Dermis blood vessel endothelial cell (primary cell): ENCODE results near the gene HMCN2. TPM values are rescaled to one million over a fixed set of nuclear protein-coding genes. Genes with fewer than 3 reads are reported as not detected.

Experiments used
- DNase-seq: peaks from one replicate; pipeline ENCODE4 v3.0.0; 2010
- total RNA-seq: library from RNA; depleted of rRNA; stranded (reverse); fragments of >200 nt; gene quantifications from 2 replicates; pipeline ENCODE4 v1.2.3, GENCODE V29; 2014

The HMCN2 gene, protein sequence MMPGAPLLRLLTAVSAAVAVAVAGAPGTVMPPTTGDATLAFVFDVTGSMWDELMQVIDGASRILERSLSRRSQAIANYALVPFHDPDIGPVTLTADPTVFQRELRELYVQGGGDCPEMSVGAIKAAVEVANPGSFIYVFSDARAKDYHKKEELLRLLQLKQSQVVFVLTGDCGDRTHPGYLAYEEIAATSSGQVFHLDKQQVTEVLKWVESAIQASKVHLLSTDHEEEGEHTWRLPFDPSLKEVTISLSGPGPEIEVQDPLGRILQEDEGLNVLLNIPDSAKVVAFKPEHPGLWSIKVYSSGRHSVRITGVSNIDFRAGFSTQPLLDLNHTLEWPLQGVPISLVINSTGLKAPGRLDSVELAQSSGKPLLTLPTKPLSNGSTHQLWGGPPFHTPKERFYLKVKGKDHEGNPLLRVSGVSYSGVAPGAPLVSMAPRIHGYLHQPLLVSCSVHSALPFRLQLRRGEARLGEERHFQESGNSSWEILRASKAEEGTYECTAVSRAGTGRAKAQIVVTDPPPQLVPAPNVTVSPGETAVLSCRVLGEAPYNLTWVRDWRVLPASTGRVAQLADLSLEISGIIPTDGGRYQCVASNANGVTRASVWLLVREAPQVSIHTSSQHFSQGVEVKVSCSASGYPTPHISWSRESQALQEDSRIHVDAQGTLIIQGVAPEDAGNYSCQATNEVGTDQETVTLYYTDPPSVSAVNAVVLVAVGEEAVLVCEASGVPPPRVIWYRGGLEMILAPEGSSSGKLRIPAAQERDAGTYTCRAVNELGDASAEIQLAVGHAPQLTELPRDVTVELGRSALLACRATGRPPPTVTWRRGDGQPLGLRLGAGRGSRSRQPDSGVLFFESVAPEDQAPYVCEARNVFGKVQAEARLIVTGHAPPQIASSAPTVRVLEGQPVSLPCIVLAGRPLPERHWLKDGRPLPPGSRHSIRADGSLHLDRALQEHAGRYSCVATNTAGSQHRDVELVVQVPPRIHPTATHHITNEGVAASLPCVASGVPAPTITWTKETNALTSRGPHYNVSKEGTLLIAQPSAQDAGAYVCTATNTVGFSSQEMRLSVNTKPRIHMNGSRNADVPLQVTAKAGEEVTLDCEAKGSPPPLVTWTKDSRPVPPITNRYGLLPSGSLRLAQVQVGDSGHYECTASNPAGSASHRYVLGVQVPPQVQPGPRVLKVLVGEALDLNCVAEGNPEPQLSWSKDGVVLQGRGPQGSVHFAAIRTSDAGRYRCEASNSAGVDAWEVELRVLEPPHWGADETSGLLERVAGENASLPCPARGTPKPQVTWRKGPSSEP (N-terminal part only)
- total RNA-seq, result under 0.01 and 1.0 TPM in 2 replicates

DNA sequence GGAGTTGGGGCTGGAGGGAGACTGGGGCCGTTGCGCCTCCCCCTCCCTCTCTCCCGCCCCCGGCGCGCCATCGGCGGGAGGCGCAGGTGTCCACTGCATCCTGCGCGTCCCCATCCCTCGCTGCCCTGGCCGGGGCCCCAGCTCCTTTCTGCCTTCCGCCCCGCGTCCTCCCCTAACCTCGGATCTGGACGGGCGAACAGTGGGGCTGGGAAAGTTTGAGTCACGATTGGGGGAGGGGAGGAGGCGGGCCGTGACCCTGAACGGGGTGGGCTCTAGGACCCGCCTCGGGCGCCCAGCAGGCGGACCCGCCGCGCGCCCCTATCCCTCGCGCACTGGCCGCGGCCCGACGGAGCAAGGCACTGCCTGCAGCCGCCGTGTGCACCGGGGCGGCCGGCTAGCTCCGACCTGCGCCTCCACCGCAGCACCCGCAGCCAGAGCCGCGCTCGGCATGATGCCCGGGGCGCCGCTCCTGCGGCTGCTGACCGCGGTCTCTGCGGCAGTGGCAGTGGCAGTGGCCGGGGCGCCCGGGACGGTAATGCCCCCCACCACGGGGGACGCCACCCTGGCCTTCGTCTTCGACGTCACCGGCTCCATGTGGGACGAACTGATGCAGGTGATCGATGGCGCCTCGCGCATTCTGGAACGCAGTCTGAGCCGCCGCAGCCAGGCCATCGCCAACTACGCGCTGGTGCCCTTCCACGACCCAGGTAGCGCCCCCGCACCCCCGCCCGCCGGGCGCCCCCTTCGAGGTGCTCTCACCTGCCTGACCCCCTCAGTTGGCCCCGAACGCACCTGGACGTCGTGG is at the start of gene HMCN2:
TSS of gene HMCN2 (plus strand) at position 330 of the 805 bp plus-strand sequence. CDS start at position 449, 119 bp downstream.
- peak; percentile 37 for DNase-seq

DNA sequence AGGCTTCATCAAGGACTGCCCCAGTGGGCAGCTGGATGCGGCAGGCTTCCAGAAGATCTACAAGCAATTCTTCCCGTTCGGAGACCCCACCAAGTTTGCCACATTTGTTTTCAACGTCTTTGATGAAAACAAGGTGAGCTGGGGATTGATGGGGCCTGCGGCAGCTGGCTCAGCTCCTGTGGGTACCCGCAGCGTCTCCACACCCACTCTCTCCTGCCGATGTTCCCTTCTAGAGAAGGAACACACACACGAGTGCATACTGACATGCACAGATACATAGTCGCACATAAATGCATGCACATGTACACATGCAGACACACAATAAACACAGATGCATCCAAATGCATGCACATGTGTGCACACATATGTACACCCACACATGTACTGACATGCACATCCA is 47.7 kb upstream of the HMCN2 start:
- no peak for DNase-seq

DNA sequence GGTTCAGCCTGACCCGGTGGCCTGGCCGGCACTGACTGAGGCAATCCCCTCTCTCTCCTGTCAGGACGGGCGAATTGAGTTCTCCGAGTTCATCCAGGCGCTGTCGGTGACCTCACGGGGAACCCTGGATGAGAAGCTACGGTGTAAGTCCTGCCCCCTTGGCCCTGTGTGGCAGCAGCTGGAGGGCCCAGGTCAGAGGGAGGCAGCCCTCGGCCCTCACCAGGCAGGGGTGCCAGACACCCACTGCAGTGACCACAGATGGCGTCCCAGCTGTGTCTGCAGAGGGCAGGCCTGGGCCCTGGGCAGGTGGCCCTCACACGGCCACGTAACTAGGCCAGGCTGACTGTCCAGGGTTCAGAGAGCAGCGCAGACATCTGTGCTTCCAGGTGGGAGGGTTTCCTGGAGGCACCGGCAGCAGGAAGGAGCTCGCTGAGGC is 45.9 kb upstream of the HMCN2 start:
- no peak for DNase-seq

- DNase-seq, result no peak
These were observed 45.2 kb upstream of the HMCN2 start for GRCh38 chr9:130220352-130220751.

- DNase-seq, result no peak
These were observed 42.7 kb upstream of the HMCN2 start for GRCh38 chr9:130222833-130223232.

- no peak for DNase-seq
These were observed 40.5 kb upstream of the HMCN2 start for GRCh38 chr9:130225071-130225470.

- DNase-seq, result no peak
These were observed 40.0 kb upstream of the HMCN2 start for GRCh38 chr9:130225586-130225985.

GRCh38 chr9:130226112-130226511 is 39.4 kb upstream of the HMCN2 start:
- DNase-seq, result no peak

DNA sequence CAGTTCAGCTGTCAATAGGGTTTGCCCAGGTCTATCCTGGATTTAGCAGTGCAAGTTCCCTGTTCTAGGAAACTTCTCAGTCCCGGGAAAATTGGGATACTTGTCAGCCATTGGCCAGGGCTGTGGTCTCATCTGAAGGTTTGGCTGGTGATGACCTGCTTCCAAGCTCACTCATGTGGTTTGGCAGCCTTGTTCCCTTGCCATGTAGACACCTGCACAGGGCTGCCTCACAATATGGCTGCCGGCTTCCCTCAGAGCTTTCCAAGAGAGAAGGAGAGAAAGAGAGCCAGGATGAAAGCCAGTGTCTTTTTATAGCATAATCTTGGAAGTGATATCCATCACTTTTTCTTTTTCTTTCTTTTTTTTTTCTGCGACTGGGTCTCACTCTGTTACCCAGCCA is 37.7 kb upstream of the HMCN2 start:
- no peak for DNase-seq

DNA sequence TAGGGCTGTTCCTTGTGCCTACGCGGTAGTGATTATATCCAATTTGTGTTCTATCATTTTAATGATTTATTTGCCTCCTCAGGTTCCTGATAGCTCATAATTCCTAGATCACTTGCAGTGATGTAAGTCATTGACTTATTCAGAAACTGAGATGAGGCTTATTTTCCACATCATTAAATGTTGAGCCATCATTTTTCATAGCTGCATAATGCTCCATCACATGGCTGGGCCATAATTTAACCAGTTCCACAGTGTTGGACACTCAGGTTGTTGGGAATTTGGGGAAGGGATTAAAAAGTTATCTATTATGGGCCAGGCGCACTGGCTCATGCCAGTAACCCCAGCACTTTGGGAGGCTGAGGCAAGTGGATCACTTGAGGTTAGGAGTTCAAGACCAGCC is 35.8 kb upstream of the HMCN2 start:
- DNase-seq, result no peak

- no peak for DNase-seq
These were observed 34.9 kb upstream of the HMCN2 start for GRCh38 chr9:130230631-130231030.

DNA sequence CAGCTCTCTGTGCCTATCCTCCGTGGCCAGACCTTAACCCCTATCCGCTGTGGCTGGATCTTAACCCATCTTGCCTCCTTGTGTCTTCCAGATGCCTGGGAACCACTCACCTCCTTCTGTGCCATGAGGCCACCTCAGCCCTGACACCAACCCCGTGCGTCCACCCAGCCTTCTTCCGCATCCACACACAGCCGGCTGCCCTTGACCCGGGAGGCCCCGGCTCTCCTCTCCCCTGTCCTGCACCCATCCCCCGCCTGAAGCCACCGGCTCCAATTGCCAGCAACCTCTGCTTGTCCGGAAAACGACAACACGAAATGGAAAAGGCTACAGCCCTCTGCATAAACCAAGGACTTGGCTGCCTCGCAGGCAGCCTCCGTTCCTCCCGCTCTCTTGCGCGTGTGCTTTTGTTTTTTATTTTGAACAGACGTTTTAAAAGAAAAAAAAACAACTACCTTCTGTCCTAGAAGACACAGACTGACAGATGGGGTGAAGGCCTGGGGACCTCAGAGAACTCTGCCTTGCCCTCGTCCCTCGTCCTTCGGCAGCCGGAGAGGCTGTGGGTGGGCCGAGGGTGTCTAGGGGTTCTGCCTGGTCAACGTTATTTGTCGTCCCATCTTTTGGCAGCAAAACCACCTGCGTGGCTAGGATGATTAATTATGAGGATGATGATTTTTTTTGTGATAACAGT is 32.5 kb upstream of the HMCN2 start:
- DNase-seq, result no peak

- DNase-seq, result no peak
These were observed 32.0 kb upstream of the HMCN2 start for GRCh38 chr9:130233587-130233945.

DNA sequence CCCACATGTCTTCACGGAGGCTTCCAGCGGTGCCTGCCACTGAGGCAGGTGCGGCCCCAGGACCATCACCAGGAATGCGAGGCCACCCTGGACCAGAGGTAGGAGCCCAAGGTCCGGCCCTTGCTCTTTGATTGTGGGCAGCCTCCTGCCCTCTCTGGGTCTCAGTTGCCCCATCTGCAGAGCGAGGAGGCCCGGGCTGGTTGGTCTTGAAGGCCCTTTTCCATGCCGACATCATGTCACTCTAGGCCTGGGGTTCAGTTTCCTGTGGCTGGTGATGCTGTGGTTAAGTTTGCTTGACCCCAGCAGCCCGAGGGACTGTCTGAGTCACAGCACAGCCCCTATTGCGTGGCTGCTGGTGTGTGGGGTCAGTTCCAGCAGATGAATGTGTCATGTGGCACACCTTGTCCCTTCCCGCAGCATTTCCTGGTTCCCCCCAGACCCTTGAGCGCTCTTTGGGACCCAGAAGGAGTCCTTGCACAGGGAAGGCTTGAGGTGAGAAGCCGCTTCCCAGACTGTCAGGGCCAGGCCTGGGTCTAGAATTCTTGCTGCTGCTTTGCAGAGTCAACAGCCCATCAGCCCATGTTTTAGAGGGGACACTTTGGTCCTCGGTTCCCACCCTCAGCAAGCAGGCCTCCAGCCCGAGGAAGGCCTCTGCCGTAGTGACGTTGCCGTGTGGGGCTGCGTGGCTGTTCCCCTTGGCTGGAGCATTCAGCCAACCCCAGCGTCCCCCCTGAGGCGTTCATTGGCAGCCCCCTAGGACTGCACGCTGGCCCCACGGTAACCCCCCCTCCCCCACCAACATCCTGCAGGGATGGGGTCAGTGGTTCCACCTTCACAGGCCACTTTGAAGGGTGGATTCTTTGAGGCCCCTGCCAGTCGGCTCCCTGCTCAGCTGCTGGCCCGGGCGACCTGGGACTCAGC is 31.0 kb upstream of the HMCN2 start:
- no peak for DNase-seq

DNA sequence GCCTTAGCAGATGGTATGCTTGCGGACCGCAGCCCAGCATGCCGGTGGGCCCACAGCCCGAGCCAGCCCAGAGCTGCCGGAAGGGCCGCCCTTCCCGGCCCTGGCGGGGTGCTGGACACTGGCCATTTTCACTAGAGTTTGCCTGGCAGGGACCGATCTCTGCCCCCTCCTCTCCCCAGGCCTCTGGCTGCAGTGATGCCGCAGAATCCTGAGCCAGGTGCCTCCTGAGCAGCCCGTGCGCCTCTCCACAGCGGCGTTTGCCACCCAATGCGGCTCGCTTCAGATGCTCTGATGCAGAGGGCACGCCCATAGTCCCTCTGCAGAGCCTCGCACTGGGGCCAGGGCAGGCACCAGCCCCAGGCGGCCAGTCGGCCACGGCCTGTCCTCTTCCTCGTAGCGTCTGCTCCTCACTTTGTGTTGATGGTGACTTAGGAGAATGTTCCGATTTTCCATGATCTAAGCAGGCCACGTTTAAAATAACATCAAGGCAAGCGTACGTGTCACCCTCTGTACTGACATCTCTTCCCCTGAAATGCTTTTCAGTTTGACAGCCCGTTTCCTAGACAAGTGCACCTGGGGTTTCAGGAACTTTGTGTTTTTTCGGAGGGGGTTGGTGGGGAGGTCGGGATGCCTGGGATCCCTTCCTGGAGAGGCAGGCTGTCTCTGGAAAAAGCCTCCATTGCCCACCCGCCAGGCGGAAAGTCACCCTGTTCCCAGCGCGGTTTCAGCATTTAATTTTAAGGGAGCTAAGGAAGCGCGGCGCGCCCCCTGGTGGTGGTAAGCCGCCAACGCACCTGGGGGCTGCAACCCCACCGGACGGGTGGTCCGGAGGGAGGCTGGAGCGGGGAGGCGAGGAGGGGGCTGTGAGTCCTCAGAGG is 29.8 kb upstream of the HMCN2 start:
- DNase-seq, result peak; percentile 72

- DNase-seq, result no peak
These were observed 29.0 kb upstream of the HMCN2 start for GRCh38 chr9:130236436-130236985.

GRCh38 chr9:130237076-130237475 is 28.5 kb upstream of the HMCN2 start:
- no peak for DNase-seq

- no peak for DNase-seq
These were observed 27.6 kb upstream of the HMCN2 start for GRCh38 chr9:130237763-130238524.
